HG02870 (cell line): ENCODE data around the gene IFITM1.
"Not testable (repeated sequence)": the region's sequence is repeated elsewhere in the genome, so short reads cannot be mapped to it uniquely, and the experiment has no call there.

Experiments
- ATAC-seq: cut with Tn5 transposase; IDR thresholded peaks from one replicate; pipeline ENCODE4 v1.9.1; 2021; ENCODE audit warnings: mild to moderate bottlenecking, moderate library complexity; ENCODE audit not compliant: unreplicated experiment

IFITM1 gene

GRCh38 chr11:340539-341512, 27.0 kb downstream of the IFITM1 start:
- no peak for ATAC-seq

GRCh38 chr11:342328-342727, 28.5 kb downstream of the IFITM1 start:
- no peak for ATAC-seq

- ATAC-seq, result no peak
These were observed 31.2 kb downstream of the IFITM1 start for GRCh38 chr11:344836-345578.

GRCh38 chr11:346529-346928, 32.7 kb downstream of the IFITM1 start:
- no peak for ATAC-seq

- not testable (repeated sequence) for ATAC-seq
These were observed 35.6 kb downstream of the IFITM1 start for GRCh38 chr11:349270-349954.

GRCh38 chr11:350033-350722, 36.3 kb downstream of the IFITM1 start:
- not testable (repeated sequence) for ATAC-seq

- ATAC-seq, result no peak
These were observed 36.9 kb downstream of the IFITM1 start for GRCh38 chr11:350723-351255.

- no peak for ATAC-seq
These were observed 37.6 kb downstream of the IFITM1 start for GRCh38 chr11:351411-351810.

GRCh38 chr11:352456-353031, 38.7 kb downstream of the IFITM1 start:
- no peak for ATAC-seq

- ATAC-seq, result no peak
These were observed 39.5 kb downstream of the IFITM1 start for GRCh38 chr11:353179-353873.

GRCh38 chr11:355581-356458, 42.0 kb downstream of the IFITM1 start:
- ATAC-seq, result no peak

- no peak for ATAC-seq
These were observed 42.8 kb downstream of the IFITM1 start for GRCh38 chr11:356610-357009.

GRCh38 chr11:357582-357981, 43.7 kb downstream of the IFITM1 start:
- no peak for ATAC-seq

- no peak for ATAC-seq
These were observed 44.4 kb downstream of the IFITM1 start for GRCh38 chr11:358129-358800.

- no peak for ATAC-seq
These were observed 45.4 kb downstream of the IFITM1 start for GRCh38 chr11:359181-359714.

GRCh38 chr11:360326-361280, 46.8 kb downstream of the IFITM1 start:
- no peak for ATAC-seq
